HG03025 (cell line): ENCODE results near the gene MACROD2.

Experiments
- ATAC-seq: cut with Tn5 transposase; IDR thresholded peaks from one replicate; pipeline ENCODE4 v1.9.1; 2021; ENCODE audit warnings: mild to moderate bottlenecking, moderate library complexity; ENCODE audit not compliant: unreplicated experiment, low FRiP score

MACROD2 gene

GRCh38 chr20:15248618-15249395 lies 1253.5 kb downstream of the MACROD2 start:
- ATAC-seq = no peak

- no peak for ATAC-seq
These were observed 1255.9 kb downstream of the MACROD2 start for GRCh38 chr20:15251171-15251570.

GRCh38 chr20:15252304-15252703 lies 1257.0 kb downstream of the MACROD2 start:
- ATAC-seq = no peak

- no peak for ATAC-seq
These were observed 1258.1 kb downstream of the MACROD2 start for GRCh38 chr20:15253431-15253830.

GRCh38 chr20:15256676-15257568 lies 1261.6 kb downstream of the MACROD2 start:
- ATAC-seq = no peak

GRCh38 chr20:15257569-15257870 lies 1262.2 kb downstream of the MACROD2 start:
- no peak for ATAC-seq

GRCh38 chr20:15265581-15266309 lies 1270.4 kb downstream of the MACROD2 start:
- ATAC-seq = no peak

GRCh38 chr20:15267935-15268334 lies 1272.6 kb downstream of the MACROD2 start:
- no peak for ATAC-seq

- ATAC-seq = no peak
These were observed 1282.7 kb downstream of the MACROD2 start for GRCh38 chr20:15278041-15278440.

GRCh38 chr20:15287329-15287728 lies 1292.0 kb downstream of the MACROD2 start:
- no peak for ATAC-seq

- ATAC-seq = no peak
These were observed 1292.8 kb downstream of the MACROD2 start for GRCh38 chr20:15288106-15288505.

- no peak for ATAC-seq
These were observed 1294.0 kb downstream of the MACROD2 start for GRCh38 chr20:15289337-15289736.

GRCh38 chr20:15292405-15292804 lies 1297.1 kb downstream of the MACROD2 start:
- ATAC-seq = no peak

GRCh38 chr20:15296422-15296821 lies 1301.1 kb downstream of the MACROD2 start:
- ATAC-seq = no peak

GRCh38 chr20:15297059-15297875 lies 1302.0 kb downstream of the MACROD2 start:
- ATAC-seq = no peak

GRCh38 chr20:15302075-15302474 lies 1306.8 kb downstream of the MACROD2 start:
- ATAC-seq = no peak

- no peak for ATAC-seq
These were observed 1315.0 kb downstream of the MACROD2 start for GRCh38 chr20:15310361-15310760.

- no peak for ATAC-seq
These were observed 1321.2 kb downstream of the MACROD2 start for GRCh38 chr20:15316556-15316955.

- peak; percentile 85 for ATAC-seq
These were observed 1322.4 kb downstream of the MACROD2 start for GRCh38 chr20:15317546-15318232.

GRCh38 chr20:15318682-15319081 lies 1323.4 kb downstream of the MACROD2 start:
- no peak for ATAC-seq
